Upper lobe of left lung (tissue), 6 donors: ENCODE measurements around the gene FLNC. TPM values are rescaled to one million over a fixed set of nuclear protein-coding genes. Genes with fewer than 3 reads are reported as not detected.

Experiments
- ATAC-seq, 2 donors: fragments of 200-7000 bp; cut with Tn5 transposase; one replicate each; pipeline ENCODE4 v1.9.1; 2022; ENCODE audit warnings: mild to moderate bottlenecking in 2 of 2, moderate library complexity in 2 of 2; ENCODE audit not compliant: low FRiP score in 2 of 2
- DNase-seq, 2 donors: peaks; one replicate each; pipeline ENCODE4 v3.0.0-alpha.2; 2019 to 2020
- H3K27ac ChIP-seq, 4 donors: fragments of 200-600 bp; sonication (generic); one replicate each; pipeline ENCODE4 v1.5.1; 2016 to 2019
- H3K27me3 ChIP-seq, 4 donors: fragments of 200-600 bp; sonication (generic); one replicate each; pipeline ENCODE4 v1.5.1; 2017 to 2019
- H3K36me3 ChIP-seq, 4 donors: fragments of 200-600 bp; sonication (generic); one replicate each; pipeline ENCODE4 v1.5.1; 2016 to 2019
- H3K4me1 ChIP-seq, 4 donors: fragments of 200-600 bp; sonication (generic); one replicate each; pipeline ENCODE4 v1.5.1; 2018 to 2019
- H3K4me3 ChIP-seq, 4 donors: fragments of 200-600 bp; sonication (generic); one replicate each; pipeline ENCODE4 v1.5.1; 2017 to 2019; ENCODE audit warnings: mild to moderate bottlenecking in 2 of 4, moderate library complexity in 1 of 4
- H3K9me3 ChIP-seq, 4 donors: fragments of 200-600 bp; sonication (generic); one replicate each; pipeline ENCODE4 v1.5.1; 2018 to 2019
- EP300 ChIP-seq, 4 donors: sonication (generic); formaldehyde crosslinking; IDR thresholded peaks; one replicate each; pipeline ENCODE4 v1.5.1; 2017; ENCODE audit warnings: antibody characterized with exemption in 4 of 4, control low read depth in 2 of 4
- POLR2A ChIP-seq, 4 donors: fragments of 450-650 bp; IDR thresholded peaks; one replicate each; pipeline ENCODE4 v1.5.1; 2016 to 2017; ENCODE audit warnings: antibody characterized with exemption in 4 of 4, mild to moderate bottlenecking in 2 of 4
- POLR2AphosphoS5 ChIP-seq, 2 donors: sonication (generic); formaldehyde crosslinking; IDR thresholded peaks; one replicate each; pipeline ENCODE4 v1.5.1; 2017; ENCODE audit warnings: antibody characterized with exemption in 2 of 2
- WGBS, 2 donors: methylation state at CpG; one replicate each; pipeline ENCODE4 v1.1.5; 2017 to 2018; 5-methylcytosine and 5-hydroxymethylcytosine counted together
- total RNA-seq, 6 donors: library from RNA; depleted of rRNA in 4 of 6; stranded (reverse); fragments of >200 nt in 4 of 6; gene quantifications; one replicate each; pipeline versions ENCODE4 v1.1.0 to v1.2.1, GENCODE V29; 2016 to 2021
- TF ChIP-seq, protein P1 (sequence below), 6 experiments: fragments of 450-650 bp in 4 of 6; fragments of 200-600 bp in 2 of 6; sonication (generic) in 2 of 6; IDR thresholded peaks; one replicate each; pipeline ENCODE4 v1.5.1; 2016 to 2019; ENCODE audit warnings: antibody characterized with exemption in 6 of 6
- donor health status: DM: no; HTN: no; CAD: no; lungs with moderate emphysema.
- donor health status: DM: no; HTN: yes; CAD: no; lungs with severe emphysema.

The FLNC gene
- total RNA-seq, 6 donors from 2014 or later: 2.1 to 19.6 (median 4.9) TPM

DNA sequence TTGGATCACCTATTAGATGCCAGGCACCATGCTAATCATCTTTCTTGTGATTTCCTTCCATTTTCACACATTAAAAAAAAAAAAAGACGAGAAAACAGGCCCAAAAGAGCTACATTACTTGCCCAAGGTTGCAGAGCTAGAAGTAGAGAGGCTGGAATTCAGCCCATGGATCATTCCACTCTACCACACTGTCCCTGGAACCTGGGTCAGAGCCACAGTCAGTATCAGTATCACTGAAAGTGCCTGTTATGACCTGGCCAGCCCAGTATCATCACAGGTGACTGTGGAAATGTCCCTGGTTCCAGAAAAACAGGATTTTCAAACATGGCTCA is 3.3 kb upstream of the FLNC start:
- no peak for TF ChIP-seq POLR2A (IDR thresholded peaks at IDR 0.05)
- TF ChIP-seq POLR2AphosphoS5 (IDR thresholded peaks at IDR 0.05): no peak
- no peak for TF ChIP-seq EP300 (IDR thresholded peaks at IDR 0.05)
- TF ChIP-seq, protein P1, sequence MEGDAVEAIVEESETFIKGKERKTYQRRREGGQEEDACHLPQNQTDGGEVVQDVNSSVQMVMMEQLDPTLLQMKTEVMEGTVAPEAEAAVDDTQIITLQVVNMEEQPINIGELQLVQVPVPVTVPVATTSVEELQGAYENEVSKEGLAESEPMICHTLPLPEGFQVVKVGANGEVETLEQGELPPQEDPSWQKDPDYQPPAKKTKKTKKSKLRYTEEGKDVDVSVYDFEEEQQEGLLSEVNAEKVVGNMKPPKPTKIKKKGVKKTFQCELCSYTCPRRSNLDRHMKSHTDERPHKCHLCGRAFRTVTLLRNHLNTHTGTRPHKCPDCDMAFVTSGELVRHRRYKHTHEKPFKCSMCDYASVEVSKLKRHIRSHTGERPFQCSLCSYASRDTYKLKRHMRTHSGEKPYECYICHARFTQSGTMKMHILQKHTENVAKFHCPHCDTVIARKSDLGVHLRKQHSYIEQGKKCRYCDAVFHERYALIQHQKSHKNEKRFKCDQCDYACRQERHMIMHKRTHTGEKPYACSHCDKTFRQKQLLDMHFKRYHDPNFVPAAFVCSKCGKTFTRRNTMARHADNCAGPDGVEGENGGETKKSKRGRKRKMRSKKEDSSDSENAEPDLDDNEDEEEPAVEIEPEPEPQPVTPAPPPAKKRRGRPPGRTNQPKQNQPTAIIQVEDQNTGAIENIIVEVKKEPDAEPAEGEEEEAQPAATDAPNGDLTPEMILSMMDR (IDR thresholded peaks at IDR 0.05): no peak
- no peaks in the 10 kb centered on the region for H3K36me3 ChIP-seq
- H3K4me3 ChIP-seq: no peak overlapping the region
- no peak for ATAC-seq
- DNase-seq: no peak
- H3K9me3 ChIP-seq: no peaks in the 10 kb centered on the region
- H3K4me1 ChIP-seq: peaks cover 17 to 26% (median 20%) of the 10 kb centered on the region in 4 donors
- WGBS, 2 donors: 74 to 76% methylated on average over 1 of the region's 1 CpG
- no peak overlapping the region for H3K27ac ChIP-seq
- H3K27me3 ChIP-seq: peaks cover 0 to 26% (median 14%) of the 10 kb centered on the region in 4 donors

DNA sequence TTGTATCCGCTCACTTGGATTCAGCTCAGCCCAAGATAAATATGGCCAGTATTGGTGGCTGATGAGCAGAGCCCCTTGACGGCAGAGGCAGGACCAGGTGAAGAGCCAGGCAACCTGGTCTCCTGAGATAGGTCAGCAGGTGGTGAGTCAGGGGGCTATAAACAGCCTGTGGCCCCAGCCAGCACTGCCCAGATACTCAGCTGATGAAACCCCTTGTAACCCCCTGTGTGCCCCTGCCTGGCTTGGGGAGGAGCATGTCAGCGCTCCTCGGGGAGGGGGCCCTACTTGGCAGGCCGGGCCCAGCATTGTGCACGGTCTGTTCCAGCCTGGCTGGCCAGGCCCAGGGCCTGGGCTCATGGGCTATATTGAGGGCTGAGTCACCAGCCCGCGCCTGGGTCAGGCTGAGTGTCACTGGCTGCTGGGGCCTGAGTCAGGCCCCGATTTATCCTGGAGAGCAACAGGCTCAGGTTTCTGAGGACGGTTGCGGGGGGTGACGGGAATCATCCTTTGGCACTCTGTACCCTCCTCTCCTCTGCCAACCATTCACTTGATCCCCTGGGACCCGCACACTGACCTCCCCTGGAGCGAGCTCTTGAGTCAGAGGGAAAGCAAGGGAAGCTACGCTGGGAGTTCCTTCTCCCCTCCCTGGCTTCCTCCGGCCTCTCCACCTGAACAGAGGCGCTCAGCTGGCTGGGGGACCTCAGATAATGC is 2.8 kb upstream of the FLNC start:
- Histone ChIP-seq H3K27me3 (peaks cover 0 to 31% (median 17%) of the 10 kb centered on the region in 4 donors), H3K4me1 (peaks cover 20 to 31% (median 23%) of the 10 kb centered on the region in 4 donors), H3K36me3 (no peaks in the 10 kb centered on the region), H3K9me3 (no peaks in the 10 kb centered on the region), H3K4me3 (no peak overlapping the region), H3K27ac (no peak overlapping the region)
- peak in 1 of 2 donors; percentile 64 for ATAC-seq
- TF ChIP-seq POLR2AphosphoS5 (IDR thresholded peaks at IDR 0.05) (no peak), EP300 (IDR thresholded peaks at IDR 0.05) (no peak), POLR2A (IDR thresholded peaks at IDR 0.05) (no peak)
- TF ChIP-seq, protein P1 (IDR thresholded peaks at IDR 0.05): no peak
- WGBS, 2 donors: 87 to 94% methylated on average over 14 to 15 of the region's 17 CpGs
- peak in 1 of 2 donors; percentile 66 for DNase-seq

DNA sequence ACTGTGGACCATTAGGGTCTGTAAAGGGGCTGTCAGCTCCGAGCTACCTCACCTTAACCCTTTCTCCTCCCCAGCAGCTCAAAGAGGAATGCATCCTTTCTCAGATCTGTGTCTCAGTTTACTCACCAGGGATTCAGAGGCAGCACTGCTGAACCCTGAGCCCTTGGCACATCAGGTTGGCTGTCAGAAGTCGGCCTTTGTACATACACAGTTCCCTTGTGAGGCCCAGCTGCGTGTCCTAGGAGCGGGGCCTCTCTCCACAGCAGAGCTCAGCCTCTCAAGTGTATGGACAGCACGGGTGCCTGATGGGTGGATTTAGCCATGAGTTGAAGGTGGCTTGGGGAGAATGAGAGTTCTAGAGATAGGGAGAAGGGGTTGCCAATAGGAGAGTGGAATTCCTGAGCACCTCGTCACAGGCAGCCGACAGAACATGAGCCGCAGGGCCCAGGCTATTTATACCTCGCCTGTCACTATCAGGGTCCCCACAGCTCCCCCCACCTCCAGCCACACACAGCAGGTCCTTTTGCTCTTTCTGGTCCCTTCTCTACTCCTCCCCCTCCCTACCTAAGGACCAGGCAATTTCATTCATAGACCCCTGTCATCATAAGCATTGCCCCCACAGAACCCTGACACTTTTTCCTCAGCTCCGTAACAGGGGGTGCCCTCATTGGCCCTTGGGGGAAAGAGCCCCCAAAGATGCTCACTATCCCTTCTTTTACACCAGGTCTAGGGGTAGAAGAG is 2.1 kb upstream of the FLNC start:
- no peak overlapping the region for H3K4me3 ChIP-seq
- 76 to 78% methylated on average over 9 to 10 of the region's 10 CpGs for WGBS, 2 donors
- TF ChIP-seq POLR2A (IDR thresholded peaks at IDR 0.05): no peak
- TF ChIP-seq EP300 (IDR thresholded peaks at IDR 0.05): no peak
- TF ChIP-seq, protein P1 (IDR thresholded peaks at IDR 0.05): no peak
- no peak for TF ChIP-seq POLR2AphosphoS5 (IDR thresholded peaks at IDR 0.05)

DNA sequence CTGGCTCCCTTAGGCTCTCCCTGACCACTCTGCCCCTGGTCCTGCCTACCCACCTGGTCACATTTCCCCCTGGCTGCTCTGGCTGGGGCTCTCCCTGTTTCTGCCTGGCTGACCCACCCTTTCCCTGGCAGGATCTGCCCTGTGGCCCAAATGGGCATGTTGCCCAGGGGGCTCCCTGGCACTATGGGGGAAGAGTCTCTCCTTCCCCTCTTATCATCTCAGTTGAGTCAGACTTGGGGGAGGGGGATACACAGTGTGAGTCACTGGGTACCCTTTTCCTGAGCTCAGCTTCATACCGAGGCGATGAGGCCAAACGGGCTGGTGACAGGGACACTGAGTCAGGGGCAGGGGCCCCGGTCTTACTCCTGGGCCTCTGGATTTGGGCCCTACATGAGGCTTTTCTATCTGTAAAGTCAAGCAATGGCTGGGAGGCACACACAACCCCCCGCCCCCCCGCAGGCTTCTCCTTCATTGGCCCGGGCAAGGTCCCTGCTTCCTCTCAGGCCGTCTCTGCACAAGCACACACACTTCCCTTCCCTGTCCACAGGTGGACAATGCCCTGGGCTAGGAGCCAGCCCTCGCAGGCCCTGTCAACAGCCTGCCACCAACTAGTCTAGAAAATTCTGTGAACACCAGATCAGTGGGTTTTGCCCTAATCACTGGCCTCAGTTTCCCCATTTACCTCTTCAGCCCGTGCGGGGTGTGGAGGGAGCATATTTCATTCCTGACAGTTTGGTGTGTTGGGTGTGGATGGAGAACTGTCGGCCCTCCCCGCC is 627 bp upstream of the FLNC start:
- ATAC-seq: no peak
- no peaks in the 10 kb centered on the region for H3K9me3 ChIP-seq
- peaks cover 20 to 45% (median 28%) of the 10 kb centered on the region in 4 donors for H3K4me1 ChIP-seq
- 34 to 49% methylated on average over 6 to 9 of the region's 13 CpGs for WGBS, 2 donors
- peak overlapping the region in 3 of 4 donors; percentile 38 to 47 (median 45) for H3K4me3 ChIP-seq
- DNase-seq: no peak
- H3K36me3 ChIP-seq: no peaks in the 10 kb centered on the region
- H3K27me3 ChIP-seq: peaks cover 0 to 39% (median 18%) of the 10 kb centered on the region in 4 donors
- no peak for TF ChIP-seq POLR2AphosphoS5 (IDR thresholded peaks at IDR 0.05)
- no peak for TF ChIP-seq POLR2A (IDR thresholded peaks at IDR 0.05)
- TF ChIP-seq EP300 (IDR thresholded peaks at IDR 0.05): no peak
- TF ChIP-seq, protein P1 (IDR thresholded peaks at IDR 0.05): no peak
- H3K27ac ChIP-seq: peak overlapping the region in 1 of 4 donors; percentile 35

More for the DNA sequence above, 2.1 kb upstream of the FLNC start:
- Histone ChIP-seq H3K4me1 (peaks cover 20 to 38% (median 28%) of the 10 kb centered on the region in 4 donors), H3K27ac (no peak overlapping the region), H3K36me3 (no peaks in the 10 kb centered on the region), H3K27me3 (peaks cover 0 to 39% (median 18%) of the 10 kb centered on the region in 4 donors), H3K9me3 (no peaks in the 10 kb centered on the region)
- no peak for DNase-seq
- ATAC-seq: no peak
